ENCODE data around the gene CARD11.

DNA sequence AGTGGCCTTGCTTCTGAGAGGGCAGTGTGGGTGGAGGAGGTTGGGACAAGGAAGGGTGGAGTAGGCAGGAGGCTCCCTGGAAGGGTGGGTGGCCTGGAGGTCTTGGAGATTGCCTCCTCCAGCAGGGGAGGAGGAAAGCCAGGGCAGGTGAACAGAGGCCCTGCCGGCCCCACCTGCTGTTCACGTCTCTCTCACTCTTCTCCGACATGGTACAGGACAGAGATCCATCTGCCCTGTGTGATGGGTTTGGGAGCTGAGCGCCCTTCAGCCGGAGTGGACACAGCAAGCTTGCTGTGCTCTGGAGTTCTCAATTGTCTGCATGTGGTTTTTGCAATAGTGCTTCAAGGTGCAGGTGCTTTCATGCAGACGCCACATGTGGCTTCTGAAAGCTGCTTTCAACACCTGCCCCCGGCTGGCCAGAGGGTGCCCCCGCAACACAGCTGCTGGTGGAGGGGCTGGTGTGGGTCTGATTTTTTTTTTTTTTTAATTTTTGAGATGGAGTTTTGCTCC, 116.7 kb downstream of the CARD11 start:
- TF ChIP-seq, protein P1, sequence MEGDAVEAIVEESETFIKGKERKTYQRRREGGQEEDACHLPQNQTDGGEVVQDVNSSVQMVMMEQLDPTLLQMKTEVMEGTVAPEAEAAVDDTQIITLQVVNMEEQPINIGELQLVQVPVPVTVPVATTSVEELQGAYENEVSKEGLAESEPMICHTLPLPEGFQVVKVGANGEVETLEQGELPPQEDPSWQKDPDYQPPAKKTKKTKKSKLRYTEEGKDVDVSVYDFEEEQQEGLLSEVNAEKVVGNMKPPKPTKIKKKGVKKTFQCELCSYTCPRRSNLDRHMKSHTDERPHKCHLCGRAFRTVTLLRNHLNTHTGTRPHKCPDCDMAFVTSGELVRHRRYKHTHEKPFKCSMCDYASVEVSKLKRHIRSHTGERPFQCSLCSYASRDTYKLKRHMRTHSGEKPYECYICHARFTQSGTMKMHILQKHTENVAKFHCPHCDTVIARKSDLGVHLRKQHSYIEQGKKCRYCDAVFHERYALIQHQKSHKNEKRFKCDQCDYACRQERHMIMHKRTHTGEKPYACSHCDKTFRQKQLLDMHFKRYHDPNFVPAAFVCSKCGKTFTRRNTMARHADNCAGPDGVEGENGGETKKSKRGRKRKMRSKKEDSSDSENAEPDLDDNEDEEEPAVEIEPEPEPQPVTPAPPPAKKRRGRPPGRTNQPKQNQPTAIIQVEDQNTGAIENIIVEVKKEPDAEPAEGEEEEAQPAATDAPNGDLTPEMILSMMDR (IDR thresholded peaks at IDR 0.05): no peak
- TF ChIP-seq POLR2AphosphoS5 (IDR thresholded peaks at IDR 0.05; ENCODE audit: low read depth, low read length) (no peak), SIN3A (IDR thresholded peaks at IDR 0.05; ENCODE audit: borderline replicate concordance, insufficient read depth, low read depth, low read length) (no peak)
